Measurements from ENCODE around the gene PRLH. TPM values are rescaled to one million over a fixed set of nuclear protein-coding genes. Genes with fewer than 3 reads are reported as not detected.

PRLH gene, protein sequence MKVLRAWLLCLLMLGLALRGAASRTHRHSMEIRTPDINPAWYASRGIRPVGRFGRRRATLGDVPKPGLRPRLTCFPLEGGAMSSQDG
- total RNA-seq = not detected

DNA sequence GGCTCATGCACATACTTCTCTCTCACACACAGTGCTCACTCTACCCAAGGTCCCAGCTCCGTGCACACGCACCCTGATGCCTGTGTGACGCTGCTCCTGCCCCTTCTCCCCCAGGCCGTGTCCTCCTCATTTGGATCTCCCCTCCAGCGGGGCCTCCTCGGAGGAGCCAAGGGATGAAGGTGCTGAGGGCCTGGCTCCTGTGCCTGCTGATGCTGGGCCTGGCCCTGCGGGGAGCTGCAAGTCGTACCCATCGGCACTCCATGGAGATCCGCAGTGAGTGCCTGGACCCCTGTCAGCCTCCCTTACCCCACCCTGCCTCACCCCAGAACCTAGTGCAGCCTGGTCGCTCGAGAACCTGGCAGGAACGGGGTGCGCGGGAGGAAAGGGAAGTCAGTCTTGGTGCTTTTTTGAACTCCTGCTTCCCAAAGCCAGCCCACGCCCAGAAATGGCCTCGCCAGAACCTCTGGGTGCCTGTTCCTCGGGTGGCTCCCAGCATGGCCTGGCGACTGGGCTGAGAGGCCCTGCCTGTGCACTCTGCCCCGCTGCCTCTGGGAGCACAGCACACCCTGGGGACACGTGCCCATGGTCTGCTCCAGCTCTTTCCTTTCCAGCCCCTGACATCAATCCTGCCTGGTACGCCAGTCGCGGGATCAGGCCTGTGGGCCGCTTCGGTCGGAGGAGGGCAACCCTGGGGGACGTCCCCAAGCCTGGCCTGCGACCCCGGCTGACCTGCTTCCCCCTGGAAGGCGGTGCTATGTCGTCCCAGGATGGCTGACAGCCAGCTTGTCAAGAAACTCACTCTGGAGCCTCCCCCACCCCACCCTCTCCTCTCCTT is at the start of gene PRLH:
Gene PRLH, plus strand, starts transcription at position 174 of the 835 bp plus-strand sequence. Its CDS starts 0 bp downstream, at position 174.
- TF ChIP-seq, protein P1, sequence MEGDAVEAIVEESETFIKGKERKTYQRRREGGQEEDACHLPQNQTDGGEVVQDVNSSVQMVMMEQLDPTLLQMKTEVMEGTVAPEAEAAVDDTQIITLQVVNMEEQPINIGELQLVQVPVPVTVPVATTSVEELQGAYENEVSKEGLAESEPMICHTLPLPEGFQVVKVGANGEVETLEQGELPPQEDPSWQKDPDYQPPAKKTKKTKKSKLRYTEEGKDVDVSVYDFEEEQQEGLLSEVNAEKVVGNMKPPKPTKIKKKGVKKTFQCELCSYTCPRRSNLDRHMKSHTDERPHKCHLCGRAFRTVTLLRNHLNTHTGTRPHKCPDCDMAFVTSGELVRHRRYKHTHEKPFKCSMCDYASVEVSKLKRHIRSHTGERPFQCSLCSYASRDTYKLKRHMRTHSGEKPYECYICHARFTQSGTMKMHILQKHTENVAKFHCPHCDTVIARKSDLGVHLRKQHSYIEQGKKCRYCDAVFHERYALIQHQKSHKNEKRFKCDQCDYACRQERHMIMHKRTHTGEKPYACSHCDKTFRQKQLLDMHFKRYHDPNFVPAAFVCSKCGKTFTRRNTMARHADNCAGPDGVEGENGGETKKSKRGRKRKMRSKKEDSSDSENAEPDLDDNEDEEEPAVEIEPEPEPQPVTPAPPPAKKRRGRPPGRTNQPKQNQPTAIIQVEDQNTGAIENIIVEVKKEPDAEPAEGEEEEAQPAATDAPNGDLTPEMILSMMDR (IDR thresholded peaks at IDR 0.05; ENCODE audit: low read depth) = no peak

DNA sequence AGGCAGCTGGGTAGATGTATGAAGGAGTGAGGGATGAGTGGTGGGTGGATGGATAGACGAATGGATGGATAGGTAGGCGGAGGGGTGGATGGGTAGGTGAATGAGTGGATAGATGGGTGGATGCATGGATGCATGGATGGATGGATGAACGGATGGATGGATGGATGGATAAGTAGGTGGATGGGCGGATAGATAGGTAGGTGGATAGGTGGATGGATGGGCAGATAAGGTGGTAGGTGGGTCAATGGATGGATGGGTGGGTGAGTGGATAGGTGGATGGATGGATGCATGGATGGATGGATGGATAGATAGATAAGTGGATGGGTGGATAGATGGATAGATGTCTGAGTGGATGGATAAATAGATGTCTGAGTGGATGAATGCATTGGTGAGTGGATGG is 49.2 kb upstream of the PRLH start:
- TF ChIP-seq, protein P1 (IDR thresholded peaks at IDR 0.05; ENCODE audit: low read depth) = no peak

DNA sequence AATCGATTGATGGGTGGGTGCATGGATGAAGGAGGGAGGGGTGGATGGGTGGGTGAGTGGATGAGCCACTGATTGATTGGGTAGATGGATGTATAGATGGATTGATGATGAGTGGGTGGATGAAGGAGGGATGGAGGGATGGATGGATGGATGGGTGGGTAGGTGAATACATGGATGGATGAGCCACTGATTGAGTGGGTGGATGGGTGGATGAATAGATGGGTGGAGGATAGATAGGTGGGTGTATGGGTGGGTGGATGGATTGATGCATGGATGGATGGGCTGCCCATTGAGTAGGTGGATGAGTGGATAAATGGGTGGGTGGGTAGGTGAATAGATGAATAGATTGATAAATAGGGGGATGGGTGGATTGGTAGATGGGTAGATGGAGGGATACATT is 48.4 kb upstream of the PRLH start:
- TF ChIP-seq, protein P1 (IDR thresholded peaks at IDR 0.05; ENCODE audit: low read depth) = no peak

DNA sequence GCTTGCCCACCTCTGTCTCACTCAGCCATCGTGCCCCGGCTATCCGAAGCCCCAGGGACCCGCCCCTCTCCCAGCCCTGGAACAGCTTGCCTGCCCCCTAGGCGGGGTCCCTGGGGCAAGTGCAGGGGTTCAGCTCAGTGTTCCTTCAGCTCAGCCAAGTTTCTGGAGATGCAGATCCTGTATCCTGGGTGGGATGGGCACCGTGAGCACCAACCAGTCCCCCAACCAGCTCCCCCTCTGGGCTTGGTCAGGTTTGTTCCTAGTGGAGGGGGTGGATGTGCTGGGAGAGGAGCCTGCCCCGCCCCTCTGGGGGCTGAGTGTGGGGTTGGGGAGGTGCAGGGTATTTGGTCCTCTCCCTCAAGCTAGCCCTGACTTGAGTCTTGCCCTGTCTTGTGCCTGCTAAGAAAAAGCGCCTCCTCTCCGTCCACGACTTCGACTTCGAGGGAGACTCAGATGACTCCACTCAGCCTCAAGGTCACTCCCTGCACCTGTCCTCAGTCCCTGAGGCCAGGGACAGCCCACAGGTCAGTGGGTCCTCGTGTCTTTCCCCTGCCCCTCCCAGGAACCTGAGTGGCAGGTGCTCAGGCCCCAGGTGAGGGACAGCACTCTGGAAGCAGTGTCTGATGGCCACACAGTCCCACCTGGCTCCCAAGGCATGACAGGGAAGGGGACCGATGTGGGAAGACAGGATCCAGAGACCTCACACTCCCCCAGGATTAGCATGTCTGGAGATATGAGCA is 46.7 kb upstream of the PRLH start:
- TF ChIP-seq, protein P1 (IDR thresholded peaks at IDR 0.05; ENCODE audit: low read depth) = no peak

DNA sequence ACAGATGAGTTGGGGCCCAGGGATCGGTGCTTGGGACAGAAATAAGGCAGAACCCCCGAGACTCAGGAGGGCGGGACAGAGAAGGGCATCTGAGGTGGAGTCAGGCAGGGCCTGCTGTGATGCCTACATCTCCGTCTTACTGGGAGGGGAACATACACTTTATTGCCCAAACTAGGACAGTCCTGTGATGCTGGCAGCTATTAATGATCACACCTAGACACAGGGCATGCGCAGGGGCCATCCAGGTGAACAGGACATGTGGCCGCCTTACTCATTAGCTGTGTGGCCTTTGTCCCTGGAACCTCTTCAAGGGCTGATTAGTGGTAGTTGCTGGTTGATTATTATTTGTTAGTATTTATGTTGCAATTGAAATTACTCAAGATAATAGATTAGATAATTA is 46.1 kb upstream of the PRLH start:
- TF ChIP-seq, protein P1 (IDR thresholded peaks at IDR 0.05; ENCODE audit: low read depth) = no peak

DNA sequence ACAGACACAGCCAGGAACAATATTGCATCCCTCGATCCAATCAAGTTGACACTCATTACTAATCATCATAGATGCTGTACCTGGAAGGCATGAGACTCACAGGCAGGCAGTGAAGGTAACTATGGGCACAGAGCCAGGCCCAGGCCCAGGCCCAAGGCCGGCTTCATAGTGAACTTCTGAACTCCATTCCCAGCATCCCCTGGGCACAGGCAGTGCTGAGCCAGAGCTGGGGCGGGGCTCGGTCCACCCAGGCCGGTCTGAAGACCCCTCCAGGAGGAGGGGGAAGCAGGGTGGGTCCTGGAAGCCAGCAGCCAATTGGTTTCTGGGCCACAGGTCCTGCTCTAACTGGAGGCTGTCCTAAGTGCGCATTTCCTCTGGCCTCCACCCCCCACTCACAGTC is 41.7 kb upstream of the PRLH start:
- TF ChIP-seq, protein P1 (IDR thresholded peaks at IDR 0.05; ENCODE audit: low read depth) = no peak

DNA sequence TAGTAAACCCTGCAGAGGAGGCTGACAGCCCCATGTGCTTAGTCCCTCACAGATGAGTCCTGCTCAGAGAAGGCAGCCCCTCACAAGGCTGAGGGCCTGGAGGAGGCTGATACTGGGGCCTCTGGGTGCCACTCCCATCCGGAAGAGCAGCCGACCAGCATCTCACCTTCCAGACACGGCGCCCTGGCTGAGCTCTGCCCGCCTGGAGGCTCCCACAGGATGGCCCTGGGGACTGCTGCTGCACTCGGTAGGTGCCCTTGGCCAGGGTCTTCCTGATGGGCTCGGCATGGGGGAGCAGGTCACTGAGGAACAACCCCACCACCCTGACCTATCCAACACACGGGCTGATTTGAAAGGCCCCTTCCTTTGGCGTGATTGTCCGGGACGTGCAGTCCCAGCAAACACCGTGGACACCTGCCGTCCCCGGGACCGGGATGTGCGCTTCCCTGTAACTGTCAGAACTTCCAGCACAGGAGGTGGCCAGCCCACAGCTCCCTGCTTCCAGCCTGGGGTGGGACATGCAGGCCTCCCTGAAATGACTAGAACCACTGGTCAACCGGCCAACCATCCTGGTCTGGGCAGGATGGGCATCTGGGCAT is 40.7 kb upstream of the PRLH start:
- TF ChIP-seq, protein P1 (IDR thresholded peaks at IDR 0.05; ENCODE audit: low read depth) = no peak
